ENCODE results near the gene WBP11. TPM values are rescaled to one million over a fixed set of nuclear protein-coding genes. Genes with fewer than 3 reads are reported as not detected.
A peak's percentile ranks its signal among the peaks of the same experiment; 100 is the strongest.
"Not testable (repeated sequence)": the region's sequence is repeated elsewhere in the genome, so short reads cannot be mapped to it uniquely, and the experiment has no call there.

WBP11 gene
- total RNA-seq, 3 donors from 2014 or later = 38.4 to 53.7 (median 48.3) TPM

- DNase-seq (peak in 2 of 3 donors; percentile 42 to 44), ATAC-seq (peak; percentile 66)
- intact Hi-C loops (cut with DNase I, micrococcal nuclease) = no loop called here
- H3K9me3 ChIP-seq = no peaks in the 10 kb centered on the region
- no peaks in the 10 kb centered on the region for H3K4me1 ChIP-seq (ENCODE audit: low read depth)
- no peak for TF ChIP-seq CTCF (IDR thresholded peaks at IDR 0.05)
- no peak overlapping the region for H3K4me3 ChIP-seq
- H3K36me3 ChIP-seq (ENCODE audit: low read depth) = no peaks in the 10 kb centered on the region
These were observed 46.7 kb downstream of the WBP11 start for GRCh38 chr12:14756334-14757143.

- intact Hi-C loops (cut with DNase I, micrococcal nuclease) = no loop called here
- Histone ChIP-seq H3K4me3 (no peak overlapping the region), H3K36me3 (ENCODE audit: low read depth) (no peaks in the 10 kb centered on the region), H3K9me3 (no peaks in the 10 kb centered on the region), H3K4me1 (ENCODE audit: low read depth) (no peaks in the 10 kb centered on the region)
- DNase-seq = peak in 1 of 3 donors; percentile 23
- ATAC-seq = peak; percentile 96
- TF ChIP-seq CTCF (IDR thresholded peaks at IDR 0.05) = no peak
These were observed 51.3 kb downstream of the WBP11 start for GRCh38 chr12:14751986-14752385.

- H3K4me3 ChIP-seq = no peak overlapping the region
- H3K36me3 ChIP-seq (ENCODE audit: low read depth) = no peaks in the 10 kb centered on the region
- ATAC-seq (no peak), DNase-seq (no peak)
- H3K9me3 ChIP-seq = peaks cover 12% of the 10 kb centered on the region
- H3K4me1 ChIP-seq (ENCODE audit: low read depth) = no peaks in the 10 kb centered on the region
- intact Hi-C loops (cut with DNase I, micrococcal nuclease) = no loop called here
- TF ChIP-seq CTCF (IDR thresholded peaks at IDR 0.05) = no peak
These were observed 60.2 kb downstream of the WBP11 start for GRCh38 chr12:14743061-14743460.

DNA sequence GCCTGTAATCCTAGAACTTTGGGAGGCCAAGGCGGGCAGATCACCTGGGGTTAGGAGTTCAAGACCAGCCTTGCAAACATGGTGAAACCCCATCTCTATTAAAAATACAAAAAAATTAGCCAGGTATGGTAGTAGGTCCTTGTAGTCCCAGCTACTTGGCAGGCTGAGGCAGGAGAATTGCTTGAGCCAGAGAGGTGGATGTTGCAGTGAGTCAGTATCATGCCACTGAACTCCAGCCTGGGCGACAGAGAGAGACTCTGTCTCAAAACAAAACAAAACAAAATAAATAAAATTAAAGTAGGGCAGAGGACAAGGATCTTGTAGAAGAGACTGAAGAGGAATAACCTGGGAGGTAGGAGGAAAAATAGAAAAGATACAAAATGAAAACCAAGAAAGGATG, 61.3 kb downstream of the WBP11 start:
- H3K4me1 ChIP-seq (ENCODE audit: low read depth) = no peaks in the 10 kb centered on the region
- H3K9me3 ChIP-seq = peaks cover 12% of the 10 kb centered on the region
- ATAC-seq (no peak), DNase-seq (no peak)
- no peak overlapping the region for H3K4me3 ChIP-seq
- no peak for TF ChIP-seq CTCF (IDR thresholded peaks at IDR 0.05)
- intact Hi-C loops (cut with DNase I, micrococcal nuclease) = no loop called here
- H3K36me3 ChIP-seq (ENCODE audit: low read depth) = no peaks in the 10 kb centered on the region

DNA sequence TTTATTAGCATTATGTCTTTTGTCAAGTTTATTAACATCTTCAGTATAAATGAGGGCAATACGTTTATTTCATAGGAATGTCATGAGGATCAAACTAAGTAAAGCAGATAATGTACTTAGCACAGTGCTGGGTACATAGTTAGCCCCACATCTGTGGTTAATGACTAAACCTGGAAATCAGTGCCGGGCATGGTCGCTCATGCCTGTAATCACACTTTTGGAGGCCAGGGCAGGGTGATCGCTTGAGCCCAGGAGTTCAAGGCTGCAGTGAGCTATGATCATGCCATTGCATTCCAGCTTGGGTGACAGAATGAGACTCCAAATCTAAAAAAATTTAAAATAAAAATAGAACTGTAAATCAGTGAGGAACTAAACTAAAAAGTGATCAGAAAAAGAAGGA, 62.1 kb downstream of the WBP11 start:
- peaks cover 11% of the 10 kb centered on the region for H3K9me3 ChIP-seq
- ATAC-seq = no peak

GRCh38 chr12:14736441-14736840, 66.8 kb downstream of the WBP11 start:
- ATAC-seq; H3K36me3 ChIP-seq (ENCODE audit: low read depth); intact Hi-C loops (cut with DNase I, micrococcal nuclease); H3K4me1 ChIP-seq (ENCODE audit: low read depth); H3K9me3 ChIP-seq; DNase-seq; H3K4me3 ChIP-seq: not testable (repeated sequence)

More for the DNA sequence above, 62.1 kb downstream of the WBP11 start:
- Histone ChIP-seq H3K4me3 (no peak overlapping the region), H3K4me1 (ENCODE audit: low read depth) (no peaks in the 10 kb centered on the region), H3K36me3 (ENCODE audit: low read depth) (no peaks in the 10 kb centered on the region)
- intact Hi-C loops (cut with DNase I, micrococcal nuclease) = no loop called here
- DNase-seq = no peak
- TF ChIP-seq CTCF (IDR thresholded peaks at IDR 0.05) = no peak

Other genes starting within 250 kb of the WBP11 start
- 10 to 100 TPM; 22.6 to 82.4 (median 63.7) TPM for gene PLBD1, start 235.6 kb downstream of the WBP11 start, total RNA-seq
- gene GUCY2C, start 106.9 kb downstream of the WBP11 start, total RNA-seq = 10 to 100 TPM; 33.2 to 94.8 (median 73.8) TPM
- gene C12orf60, start 192 bp upstream of the WBP11 start, total RNA-seq = under 1 TPM; 0.44 to 0.96 (median 0.46) TPM
- not detected for gene SMCO3, start 10.7 kb upstream of the WBP11 start, total RNA-seq
- 1 to 10 TPM in 1 of 3 donors, under 1 TPM in 2; 0.06 to 1.9 (median 0.54) TPM for gene ART4, start 40.0 kb upstream of the WBP11 start, total RNA-seq
- 100 to 1,000 TPM in 2 of 3 donors, 10 to 100 TPM in 1; 42.9 to 655 (median 121) TPM for gene MGP, start 82.4 kb upstream of the WBP11 start, total RNA-seq
- gene ERP27, start 135.1 kb upstream of the WBP11 start, total RNA-seq = 1 to 10 TPM; 1.4 to 5.6 (median 4.1) TPM
- gene ARHGDIB, start 158.1 kb upstream of the WBP11 start, total RNA-seq = 10 to 100 TPM; 26.2 to 78.2 (median 37.8) TPM
- gene PDE6H, start 169.6 kb upstream of the WBP11 start, total RNA-seq = under 1 TPM in 1 of 3 donors, not detected in 2; 0.55 TPM